Anterior cingulate cortex (tissue), 58 donors: ENCODE data around the gene AUH.
"Not testable (repeated sequence)": the region's sequence is repeated elsewhere in the genome, so short reads cannot be mapped to it uniquely, and the experiment has no call there.

ENCODE experiments used
- DNase-seq, 58 donors: peaks; one replicate each; lab custom pipeline; 2025; lab: John Stamatoyannopoulos, UW

AUH gene

DNA sequence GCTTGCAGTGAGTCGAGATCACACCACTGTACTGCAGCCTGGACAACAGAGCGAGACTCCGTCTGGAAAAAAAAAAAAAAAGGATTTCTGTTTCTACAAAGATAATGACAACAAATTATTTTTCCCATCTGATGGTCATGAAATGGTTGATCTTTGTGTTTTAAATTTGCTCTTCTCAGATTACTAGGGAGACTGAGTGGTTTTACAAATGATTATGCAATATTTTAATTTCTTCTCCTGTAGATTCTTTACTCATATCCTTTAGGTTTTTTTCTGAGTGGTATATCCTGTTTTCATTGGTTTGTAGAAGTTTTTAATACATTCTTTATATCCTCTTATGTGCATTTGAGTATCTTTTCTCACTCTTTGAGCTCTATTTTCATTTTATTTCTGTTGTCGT, 20.6 kb upstream of the AUH start:
- no peak for DNase-seq

DNA sequence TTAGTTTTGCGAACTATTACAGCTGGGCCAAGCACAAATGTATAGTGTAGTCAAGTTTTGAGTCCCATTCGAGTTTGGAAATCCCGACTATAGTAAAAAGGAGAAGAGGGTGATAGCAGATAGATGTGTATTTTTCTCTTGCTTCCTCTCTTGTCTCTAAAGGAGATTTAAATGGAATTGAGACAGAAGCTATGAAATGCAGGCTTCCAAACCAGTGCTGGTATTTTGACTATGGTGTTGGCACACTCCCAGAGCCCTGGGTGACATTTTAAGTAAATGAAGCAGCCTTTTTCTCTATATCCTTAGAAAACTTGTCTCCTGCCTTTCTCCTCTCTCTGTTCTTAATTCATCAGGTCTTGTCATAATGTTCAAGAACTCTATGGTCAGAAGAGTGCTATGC, 17.7 kb upstream of the AUH start:
- DNase-seq: no peak

GRCh38 chr9:91378695-91379127, 17.0 kb upstream of the AUH start:
- DNase-seq: no peak

- not testable (repeated sequence) for DNase-seq
Measured at GRCh38 chr9:91378054-91378453, 16.3 kb upstream of the AUH start.

DNA sequence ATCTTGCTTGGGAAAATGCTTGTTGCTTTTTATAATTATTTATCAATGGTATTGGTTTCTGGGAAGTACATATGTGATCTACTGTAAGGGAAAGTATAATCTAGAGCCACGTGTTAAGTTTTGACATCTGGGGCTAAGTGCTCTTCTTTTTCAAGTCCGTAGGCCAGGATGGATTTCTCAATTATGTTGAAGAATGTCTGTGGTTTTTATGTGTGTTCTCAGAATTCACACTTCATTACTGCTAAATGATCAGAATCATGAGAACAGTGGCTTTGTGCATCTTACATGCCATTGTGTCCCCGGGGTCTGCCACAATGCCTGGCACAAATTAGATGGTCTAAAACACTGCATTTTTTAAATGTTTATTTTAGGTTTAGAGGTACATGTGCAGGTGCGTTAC, 14.5 kb upstream of the AUH start:
- no peak for DNase-seq

GRCh38 chr9:91374939-91375338, 13.2 kb upstream of the AUH start:
- no peak for DNase-seq

GRCh38 chr9:91371894-91372293, 10.2 kb upstream of the AUH start:
- DNase-seq: peak in 2 of 58 donors; percentile 4 to 10

DNA sequence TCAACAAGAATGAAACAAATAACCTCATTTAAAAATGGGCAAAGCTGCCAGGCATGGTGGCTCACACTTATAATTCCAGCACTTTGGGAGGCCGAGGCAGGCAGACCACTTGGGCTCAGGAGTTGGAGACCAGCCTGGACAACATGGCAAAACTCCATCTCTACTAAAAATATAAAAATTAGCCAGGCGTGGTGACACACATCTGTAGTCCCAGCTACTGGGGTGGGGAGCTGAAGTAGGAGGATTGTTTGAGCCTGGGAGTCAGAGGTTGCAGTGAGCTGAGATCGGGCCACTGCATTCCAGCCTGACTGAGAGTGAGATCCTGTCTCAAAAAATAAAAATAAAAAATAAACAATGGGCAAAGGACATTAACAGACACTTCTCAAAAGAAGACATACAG, 8.3 kb upstream of the AUH start:
- DNase-seq: not testable (repeated sequence)

- DNase-seq: no peak
Measured at GRCh38 chr9:91364702-91365101, 3.0 kb upstream of the AUH start.

DNA sequence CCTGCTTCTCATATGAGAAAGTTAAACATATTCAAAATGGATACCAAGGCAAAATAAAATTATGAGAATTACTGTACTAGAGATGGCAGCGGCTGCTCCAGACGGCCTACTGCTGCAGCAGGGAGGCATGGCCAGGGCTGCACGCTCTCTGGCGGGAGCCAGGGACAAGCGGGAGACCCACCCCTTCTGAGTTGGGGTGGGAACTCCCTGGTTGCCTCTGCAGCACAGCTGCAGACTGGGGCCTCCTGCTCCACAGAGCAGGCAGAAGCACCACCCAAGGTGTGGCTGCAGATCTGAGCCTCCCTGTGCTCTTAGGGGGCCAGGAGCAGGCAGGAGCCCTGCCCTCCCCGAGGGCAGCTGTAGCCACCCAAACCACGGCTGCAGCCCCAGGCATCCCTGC, 2.3 kb upstream of the AUH start:
- no peak for DNase-seq

- DNase-seq: no peak
Measured at GRCh38 chr9:91362051-91362611, 413 bp upstream of the AUH start.

- DNase-seq: peak in 2 of 58 donors; percentile 5 to 29
Measured at GRCh38 chr9:91360551-91361290, 997 bp downstream of the AUH start.

- no peak for DNase-seq
Measured at GRCh38 chr9:91359734-91360470, 1.8 kb downstream of the AUH start.

GRCh38 chr9:91359083-91359482, 2.6 kb downstream of the AUH start:
- DNase-seq: no peak

DNA sequence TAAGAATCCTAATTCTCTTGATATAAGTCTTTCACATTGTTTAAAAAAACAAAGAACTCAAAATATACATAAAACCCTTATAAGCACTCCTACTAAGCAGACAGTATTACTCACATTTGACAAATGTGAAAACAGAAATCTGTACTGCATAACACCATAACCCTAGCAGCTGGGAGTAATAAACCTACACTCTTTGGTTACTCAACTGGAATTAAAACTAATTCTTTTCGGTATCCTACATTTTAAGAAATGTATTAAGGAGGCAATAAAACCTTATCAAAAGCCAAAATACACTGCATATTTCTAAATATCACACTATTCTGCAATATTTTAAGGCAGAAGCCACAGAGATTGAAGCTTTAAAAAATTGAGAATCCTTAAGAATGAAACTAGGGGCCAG, 6.8 kb downstream of the AUH start:
- no peak for DNase-seq

GRCh38 chr9:91349115-91349555, 12.6 kb downstream of the AUH start:
- no peak for DNase-seq

DNA sequence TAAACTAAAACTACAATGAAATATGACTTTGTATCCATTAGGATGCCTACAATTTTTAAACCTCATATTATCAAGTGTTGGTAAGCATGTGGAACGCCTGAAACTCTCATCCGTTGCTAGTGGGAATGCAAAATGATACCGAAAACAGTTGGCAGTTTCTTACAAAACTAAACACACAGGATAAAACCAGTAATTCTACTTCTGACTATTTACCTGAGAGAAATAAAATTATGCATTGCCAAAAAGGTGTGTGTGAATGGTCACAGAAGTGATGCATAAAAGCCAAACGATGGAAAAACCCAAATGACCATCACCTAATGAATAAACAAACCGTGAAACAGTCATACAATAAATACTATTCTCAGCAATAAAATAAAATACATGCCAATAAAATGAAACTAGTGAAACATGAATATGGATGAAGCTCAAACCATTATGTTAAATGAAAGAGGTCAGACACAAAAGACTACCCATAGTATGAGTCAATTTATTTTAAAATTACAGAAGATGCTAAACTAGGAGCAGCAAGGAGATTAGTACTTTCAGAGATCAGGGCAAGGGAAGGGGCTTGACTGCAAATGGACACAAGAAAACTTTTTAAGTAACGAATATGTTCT, 13.4 kb downstream of the AUH start:
- no peak for DNase-seq

DNA sequence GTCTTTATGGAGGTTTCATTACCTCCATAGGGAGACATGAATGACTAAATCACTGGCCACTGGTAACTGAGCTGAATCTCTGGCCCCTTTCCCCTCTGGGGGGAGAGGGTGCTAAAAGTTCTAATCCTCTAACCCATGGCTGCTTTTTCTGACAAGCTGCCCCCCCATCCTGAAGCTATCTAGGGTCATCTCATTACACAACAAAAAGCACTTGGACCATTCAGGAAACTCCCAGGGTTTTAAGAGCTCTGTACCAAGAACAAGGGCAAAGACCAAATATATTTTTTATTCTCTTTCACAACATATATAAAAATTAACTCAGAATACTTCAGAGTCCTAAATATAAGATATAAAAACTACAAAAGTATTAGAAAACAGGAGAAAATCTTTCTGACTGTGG, 14.3 kb downstream of the AUH start:
- DNase-seq: no peak

GRCh38 chr9:91346644-91347043, 15.1 kb downstream of the AUH start:
- no peak for DNase-seq

DNA sequence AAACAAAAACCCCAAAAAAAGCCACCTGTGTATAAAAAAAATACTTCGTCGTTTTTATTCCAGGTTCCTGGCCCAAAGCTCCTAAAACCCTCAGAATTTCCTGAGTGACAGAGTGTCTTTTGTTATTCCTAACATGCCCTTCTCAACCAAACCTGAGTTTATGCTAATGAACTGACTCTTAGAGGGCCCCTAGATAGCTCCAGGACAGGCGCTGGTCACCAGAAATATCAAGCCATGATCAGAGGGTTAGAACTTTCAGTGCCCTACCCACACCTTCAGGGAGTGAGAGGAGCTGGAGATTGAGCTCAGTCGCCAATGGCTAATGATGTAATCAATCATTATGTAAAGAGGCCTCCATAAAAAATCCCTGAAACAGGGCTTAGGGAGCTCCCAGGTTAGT, 15.7 kb downstream of the AUH start:
- DNase-seq: no peak

DNA sequence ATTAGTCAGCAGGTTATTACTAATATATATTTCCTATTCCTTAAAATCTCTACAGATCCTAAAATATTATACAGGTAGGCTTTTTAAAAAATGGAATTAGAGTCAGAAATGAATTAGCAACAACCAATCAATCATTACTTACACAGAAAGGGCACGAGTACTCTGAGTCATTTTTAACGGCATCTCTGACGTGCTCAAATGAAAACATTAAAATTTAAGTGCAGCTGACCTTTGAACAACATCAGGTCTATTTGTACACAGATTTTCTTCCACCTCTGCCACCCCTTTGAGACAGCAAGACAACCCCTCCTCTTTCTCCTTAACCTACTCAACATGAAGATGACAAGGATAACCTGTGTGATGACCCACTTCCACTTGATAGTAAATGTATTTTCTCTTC, 19.1 kb downstream of the AUH start:
- DNase-seq: no peak
